Activated CD4-positive, alpha-beta T cell treated with anti-CD3 and anti-CD28 coated beads, Interleukin-2, Interleukin-4, amounts not matched to agents 100 ng/mL and 50 ng/mL, durations not matched to agents 16 hours and 8 hours (primary cell): ENCODE data around the gene GRIK4.
"Not testable (repeated sequence)": the region's sequence is repeated elsewhere in the genome, so short reads cannot be mapped to it uniquely, and the experiment has no call there.

ENCODE experiments used
- DNase-seq: peaks from one replicate; pipeline ENCODE4 v3.0.0-alpha.2; 2020; ENCODE audit warnings: low spot score

GRIK4 gene

GRCh38 chr11:120747850-120748814 is 236.6 kb downstream of the GRIK4 start:
- DNase-seq: no peak

- DNase-seq: no peak
Measured at GRCh38 chr11:120749395-120749794, 237.8 kb downstream of the GRIK4 start.

GRCh38 chr11:120750647-120751549 is 239.3 kb downstream of the GRIK4 start:
- no peak for DNase-seq

- no peak for DNase-seq
Measured at GRCh38 chr11:120751550-120751949, 240.0 kb downstream of the GRIK4 start.

- no peak for DNase-seq
Measured at GRCh38 chr11:120752668-120753067, 241.1 kb downstream of the GRIK4 start.

DNA sequence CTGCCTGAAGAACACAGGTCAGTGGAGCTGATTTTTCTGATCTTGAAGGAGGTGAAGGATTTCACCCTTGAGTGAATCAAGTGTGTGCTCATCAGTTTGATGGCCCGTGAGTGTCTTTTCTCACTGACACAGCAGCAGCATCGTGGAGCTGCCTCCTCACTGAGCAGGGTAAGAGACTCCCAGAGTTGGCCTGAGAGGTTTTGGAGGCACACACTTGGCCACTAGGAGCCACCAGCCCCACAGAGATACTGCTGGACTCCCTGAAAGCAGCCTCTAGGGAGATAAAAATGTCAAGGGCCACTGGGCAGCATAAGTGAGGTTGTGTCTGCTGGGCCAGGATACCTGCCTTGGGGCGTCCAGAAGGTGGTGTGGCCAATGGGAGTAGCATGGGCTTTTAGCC is 245.4 kb downstream of the GRIK4 start:
- DNase-seq: no peak

DNA sequence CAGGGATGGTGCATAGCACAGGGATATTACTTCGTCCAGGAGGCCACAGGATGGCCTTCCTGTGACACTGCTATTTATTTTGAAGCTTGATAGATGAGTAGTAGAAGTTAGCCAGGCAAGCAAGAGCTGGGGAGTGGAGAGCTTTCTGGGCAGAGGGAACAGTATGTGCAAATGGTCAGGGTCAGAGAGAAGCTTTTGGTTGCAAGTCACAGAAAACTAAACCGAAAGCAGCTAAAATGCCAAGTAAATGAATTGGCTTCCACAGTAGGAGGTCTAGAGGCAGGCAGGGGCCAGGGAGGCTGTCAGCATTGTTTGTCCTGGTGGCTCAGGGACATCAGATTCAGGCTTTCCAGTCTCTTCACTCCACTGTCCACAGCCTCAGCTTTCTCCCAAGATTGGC is 247.5 kb downstream of the GRIK4 start:
- DNase-seq: no peak

GRCh38 chr11:120765710-120766109 is 254.2 kb downstream of the GRIK4 start:
- not testable (repeated sequence) for DNase-seq

GRCh38 chr11:120766318-120766717 is 254.8 kb downstream of the GRIK4 start:
- no peak for DNase-seq

GRCh38 chr11:120768949-120769348 is 257.4 kb downstream of the GRIK4 start:
- DNase-seq: no peak

DNA sequence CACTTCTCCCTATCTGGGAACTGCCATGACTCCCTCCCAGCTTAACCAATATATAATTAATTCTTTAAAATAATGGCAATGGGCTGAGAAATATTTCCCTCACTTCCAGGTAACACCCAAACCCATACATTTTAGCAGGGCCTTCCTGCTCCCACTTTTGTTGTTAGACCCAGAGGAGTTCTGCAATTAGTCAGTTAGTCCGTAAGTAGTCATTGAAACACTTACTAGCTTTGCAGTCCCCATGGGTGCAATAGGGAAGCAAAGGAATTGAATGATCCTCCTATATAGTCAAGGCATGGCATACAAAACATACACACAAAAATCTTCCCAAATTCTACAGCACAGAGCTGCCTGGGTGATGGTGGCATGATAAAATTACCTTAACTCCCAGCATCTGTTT is 258.4 kb downstream of the GRIK4 start:
- no peak for DNase-seq

DNA sequence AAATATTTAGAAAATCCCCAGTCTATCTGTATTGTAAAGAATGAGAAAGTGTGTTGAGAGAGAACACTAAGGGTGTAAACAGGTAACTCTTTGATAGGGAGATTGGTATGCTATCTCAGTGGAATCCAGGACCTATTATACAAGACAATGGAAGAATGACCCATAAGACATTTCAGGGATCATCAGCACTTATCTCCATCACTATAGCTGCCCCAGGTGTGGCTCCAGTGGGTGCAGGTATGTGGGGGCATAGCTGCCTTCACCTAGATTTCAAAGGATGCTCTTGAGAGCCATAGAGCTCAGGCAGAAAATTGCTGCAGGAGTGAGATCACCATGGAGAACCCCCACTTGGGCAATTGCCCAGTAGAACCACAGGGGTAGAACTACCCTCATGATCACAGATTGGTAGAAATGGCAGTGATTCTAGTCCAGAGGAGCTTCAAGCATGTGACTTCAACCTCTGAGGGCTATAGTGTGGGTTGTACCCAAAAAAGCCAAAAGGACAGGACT is 260.1 kb downstream of the GRIK4 start:
- DNase-seq: no peak

DNA sequence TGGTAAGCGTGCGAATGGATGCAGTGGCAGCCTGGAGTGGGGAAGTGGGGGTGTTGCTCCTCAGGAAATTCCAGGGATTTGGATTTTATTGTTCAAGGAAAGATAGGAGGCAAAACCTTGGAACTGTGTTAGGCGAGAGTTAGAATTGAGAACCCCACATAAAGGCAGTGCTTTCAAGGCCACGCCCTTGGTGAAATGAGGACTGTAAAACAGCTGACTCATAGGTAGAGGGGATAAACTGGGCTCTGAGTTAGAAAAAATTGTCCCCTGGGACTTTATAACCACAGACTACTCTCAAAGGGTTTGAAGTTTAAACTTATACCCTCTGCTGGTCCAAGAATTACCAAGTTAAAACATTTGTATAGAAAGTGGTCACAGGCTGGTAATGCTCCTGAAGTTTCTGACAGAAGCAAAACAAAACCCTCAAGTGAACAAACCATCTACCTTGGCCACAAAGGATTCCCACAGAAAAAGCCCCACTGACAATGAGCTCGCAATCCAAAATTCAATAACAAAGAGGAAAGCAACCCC is 262.0 kb downstream of the GRIK4 start:
- no peak for DNase-seq

DNA sequence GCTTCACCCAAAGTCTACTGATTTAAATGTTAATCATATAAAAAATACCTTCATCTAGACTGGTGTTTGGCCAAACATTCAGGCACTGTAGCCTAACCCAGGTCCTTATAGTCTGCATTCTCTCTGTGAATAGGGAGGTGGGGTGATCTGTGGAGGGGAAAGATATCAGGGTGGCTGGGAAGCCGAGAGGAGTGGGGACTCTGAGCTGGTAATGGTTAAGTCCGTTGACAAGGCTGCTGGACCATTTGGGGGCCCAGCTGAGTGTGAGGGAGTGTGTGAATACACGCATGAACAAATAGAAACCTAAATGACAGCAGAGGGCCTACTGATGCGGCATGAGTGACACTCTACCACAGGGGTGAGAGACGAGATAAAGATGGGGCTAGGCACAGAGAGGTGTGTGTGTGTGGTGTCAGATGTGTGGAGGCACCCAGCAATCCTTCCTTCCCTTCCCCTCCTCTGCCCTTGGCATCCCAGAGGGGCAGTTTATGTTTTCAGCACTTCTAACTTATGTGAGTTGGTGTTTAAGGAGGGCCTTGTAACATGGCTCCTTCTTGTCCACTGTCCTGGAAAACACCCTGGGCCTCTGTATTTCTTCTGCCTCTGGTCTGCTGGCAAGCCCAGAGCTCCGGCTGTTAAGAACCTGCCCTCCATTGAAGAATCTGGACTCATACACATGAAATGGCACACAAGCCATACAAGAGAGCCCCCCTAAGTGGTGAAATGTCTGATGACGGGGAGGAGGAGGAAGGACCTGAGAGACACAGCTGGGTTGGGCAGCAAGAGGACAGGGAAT is 263.2 kb downstream of the GRIK4 start:
- no peak for DNase-seq

GRCh38 chr11:120775986-120776951 is 264.7 kb downstream of the GRIK4 start:
- no peak for DNase-seq

- DNase-seq: no peak
Measured at GRCh38 chr11:120778685-120779490, 267.3 kb downstream of the GRIK4 start.

- no peak for DNase-seq
Measured at GRCh38 chr11:120780239-120780638, 268.7 kb downstream of the GRIK4 start.

DNA sequence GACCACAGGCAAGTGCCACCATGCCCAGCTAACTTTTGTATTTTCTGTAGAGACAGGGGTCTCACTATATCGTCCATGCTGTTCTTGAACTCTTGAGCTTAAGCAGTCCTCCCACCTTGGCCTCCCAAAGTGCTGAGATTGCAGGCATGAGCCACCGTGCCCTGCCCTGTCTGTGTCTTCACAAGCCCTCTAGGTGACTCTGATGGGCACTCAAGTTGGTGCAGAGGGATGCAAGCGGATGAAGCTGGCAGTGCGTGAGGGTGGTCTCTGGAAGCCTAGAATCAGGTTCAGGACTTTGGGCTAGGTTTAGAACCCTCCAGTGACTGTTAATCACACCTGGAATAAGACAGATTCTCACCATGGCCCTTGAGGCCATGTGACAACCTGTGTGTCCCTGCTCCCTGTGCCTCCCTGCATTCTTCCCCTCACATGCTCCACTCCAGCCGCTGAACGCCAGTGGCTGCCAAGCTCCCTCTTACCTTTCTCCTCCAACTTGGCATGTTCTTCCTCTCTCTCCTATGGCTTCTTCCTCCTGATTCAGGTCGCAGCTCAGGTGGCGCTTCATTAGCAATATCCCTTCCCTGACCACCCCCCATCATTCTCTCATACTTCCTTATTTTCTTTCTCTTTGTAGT is 270.1 kb downstream of the GRIK4 start:
- DNase-seq: no peak
